Muscle layer of duodenum (tissue), 2 donors: Measurements from ENCODE around the gene ELF4.

Source experiments
- H3K27ac ChIP-seq: one replicate; pipeline ENCODE4 v1.7.0; 2013; ENCODE audit warnings: mild to moderate bottlenecking, low read length
- H3K27me3 ChIP-seq: one replicate; pipeline ENCODE4 v1.7.0; 2013; ENCODE audit warnings: low read depth, mild to moderate bottlenecking, control low read depth, low read length
- H3K36me3 ChIP-seq, 2 donors: one replicate each; pipeline ENCODE4 v1.7.0; 2013; ENCODE audit warnings: low read length in 2 of 2, control low read depth in 1 of 2, mild to moderate bottlenecking in 1 of 2; ENCODE audit not compliant: insufficient read depth in 2 of 2, control insufficient read depth in 1 of 2
- H3K4me1 ChIP-seq, 2 donors: one replicate each; pipeline ENCODE4 v1.7.0; 2013; ENCODE audit warnings: low read length in 2 of 2, mild to moderate bottlenecking in 2 of 2, control low read depth in 1 of 2, moderate library complexity in 1 of 2; ENCODE audit not compliant: insufficient read depth in 2 of 2, control insufficient read depth in 1 of 2
- H3K4me3 ChIP-seq, 2 donors: one replicate each; pipeline ENCODE4 v1.7.0; 2013; ENCODE audit warnings: low read length in 2 of 2, low read depth in 1 of 2, mild to moderate bottlenecking in 1 of 2
- H3K9me3 ChIP-seq, 2 donors: one replicate each; pipeline ENCODE4 v1.7.0; 2013; ENCODE audit warnings: low read length in 2 of 2, control low read depth in 1 of 2, mild to moderate bottlenecking in 1 of 2; ENCODE audit not compliant: control insufficient read depth in 1 of 2
- donor health status: healthy.

ELF4 gene

DNA sequence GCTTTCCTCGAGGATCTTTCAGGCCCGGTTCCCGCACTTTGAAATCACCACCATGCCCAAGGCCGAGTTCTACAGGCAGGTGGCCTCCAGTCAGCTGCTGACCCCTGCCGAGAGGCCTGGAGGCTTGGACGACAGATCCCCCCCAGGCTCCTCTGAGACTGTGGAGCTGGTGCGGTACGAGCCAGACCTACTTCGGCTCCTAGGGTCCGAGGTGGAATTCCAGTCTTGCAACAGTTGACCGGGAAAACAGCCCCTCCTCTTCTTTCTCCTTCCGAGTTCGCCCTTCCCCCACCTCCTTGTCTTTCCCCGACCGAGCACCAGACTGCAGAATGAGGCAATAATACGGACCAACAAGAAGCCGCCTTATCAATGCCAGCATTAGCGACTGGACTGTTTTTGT lies 54.4 kb downstream of the ELF4 start:
- H3K27ac ChIP-seq, result no peak overlapping the region
- peaks cover 0 to 18% of the 10 kb centered on the region in 2 donors for H3K4me1 ChIP-seq

DNA sequence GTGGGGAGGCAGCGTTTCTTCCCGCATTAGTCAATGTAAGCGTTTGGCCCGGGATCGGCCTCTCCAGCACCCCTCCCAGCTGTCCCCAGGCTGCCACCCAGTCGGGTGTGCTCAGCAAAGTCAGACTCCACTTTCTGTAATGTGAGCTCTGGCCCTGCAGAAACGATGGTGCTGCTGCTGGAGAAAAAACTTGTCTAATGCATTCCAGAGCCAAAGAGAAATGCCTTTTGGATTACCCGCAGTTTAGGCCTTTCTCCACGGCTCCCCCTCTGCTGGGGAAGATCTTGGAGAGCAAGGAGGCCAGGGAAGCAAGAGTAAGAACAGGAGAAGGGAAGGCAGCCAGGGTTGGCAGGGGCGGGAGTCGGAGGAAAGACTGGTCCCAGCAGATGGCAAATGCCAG lies 55.2 kb downstream of the ELF4 start:
- Histone ChIP-seq H3K27me3 (no peaks in the 10 kb centered on the region), H3K27ac (no peak overlapping the region), H3K4me1 (peaks cover 0 to 16% of the 10 kb centered on the region in 2 donors), H3K36me3 (peaks cover 17 to 18% of the 10 kb centered on the region in 2 donors), H3K9me3 (no peaks in the 10 kb centered on the region), H3K4me3 (no peak overlapping the region)

More for the DNA sequence above, 54.4 kb downstream of the ELF4 start:
- H3K9me3 ChIP-seq, result no peaks in the 10 kb centered on the region
- H3K36me3 ChIP-seq, result peaks cover 17% of the 10 kb centered on the region in 2 donors
- H3K27me3 ChIP-seq, result no peaks in the 10 kb centered on the region
- no peak overlapping the region for H3K4me3 ChIP-seq

DNA sequence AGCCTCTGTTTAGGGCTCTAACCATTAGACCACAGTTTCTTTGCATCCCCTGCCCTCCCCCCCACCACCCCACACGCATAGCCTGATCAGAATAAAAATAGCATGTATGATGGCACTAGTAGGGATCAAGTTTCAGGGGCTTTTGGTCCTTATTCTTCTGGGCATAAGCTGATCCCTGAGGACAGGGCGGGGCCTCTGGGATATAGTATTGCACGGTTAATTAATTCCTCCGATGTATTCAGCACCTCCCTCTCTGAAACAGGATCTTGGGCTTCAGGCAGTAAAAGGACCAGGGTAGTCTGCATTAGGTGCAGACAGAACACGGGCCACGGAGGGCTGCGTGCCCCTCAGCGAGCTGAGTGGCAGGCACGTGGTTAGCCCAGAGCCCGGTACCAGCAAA lies 57.1 kb downstream of the ELF4 start:
- Histone ChIP-seq H3K36me3 (peaks cover 18 to 20% of the 10 kb centered on the region in 2 donors), H3K27ac (no peak overlapping the region), H3K27me3 (no peaks in the 10 kb centered on the region), H3K4me3 (no peak overlapping the region), H3K4me1 (peaks cover 0 to 11% of the 10 kb centered on the region in 2 donors), H3K9me3 (no peaks in the 10 kb centered on the region)

DNA sequence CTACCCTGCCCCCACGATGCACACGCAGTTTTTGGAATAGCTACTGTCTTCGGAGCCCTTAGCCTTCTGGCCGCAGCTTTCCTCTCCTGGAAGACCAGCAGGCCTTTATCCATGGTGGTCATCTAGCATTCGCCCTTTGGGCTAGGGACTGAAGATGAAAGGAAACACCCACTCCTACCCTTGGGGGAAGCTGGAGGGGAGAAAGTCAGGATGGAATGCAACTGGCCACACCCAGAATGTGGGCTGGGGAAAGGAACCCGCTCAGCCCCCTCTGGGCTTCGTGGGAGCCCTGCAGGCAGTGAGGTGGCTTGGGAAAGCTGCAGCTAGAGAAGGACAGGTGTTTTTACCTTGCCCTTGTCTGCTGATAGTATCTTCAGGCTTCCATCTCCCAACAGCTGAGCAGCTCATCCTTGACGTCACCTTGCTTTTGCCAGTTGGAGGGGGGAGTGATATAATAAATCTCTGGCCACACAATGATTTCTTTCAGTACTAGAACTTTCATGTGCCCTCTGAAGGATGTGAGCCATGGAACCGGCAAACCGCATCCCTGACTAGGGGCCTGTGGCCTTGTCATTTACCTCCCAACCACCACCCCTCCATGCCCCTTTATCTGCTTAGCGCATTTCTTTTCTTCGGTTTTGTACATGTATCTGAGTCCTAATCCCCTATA lies 59.0 kb downstream of the ELF4 start:
- H3K36me3 ChIP-seq, result peaks cover 22 to 28% of the 10 kb centered on the region in 2 donors
- H3K4me1 ChIP-seq, result peaks cover 0 to 11% of the 10 kb centered on the region in 2 donors
- no peaks in the 10 kb centered on the region for H3K9me3 ChIP-seq

DNA sequence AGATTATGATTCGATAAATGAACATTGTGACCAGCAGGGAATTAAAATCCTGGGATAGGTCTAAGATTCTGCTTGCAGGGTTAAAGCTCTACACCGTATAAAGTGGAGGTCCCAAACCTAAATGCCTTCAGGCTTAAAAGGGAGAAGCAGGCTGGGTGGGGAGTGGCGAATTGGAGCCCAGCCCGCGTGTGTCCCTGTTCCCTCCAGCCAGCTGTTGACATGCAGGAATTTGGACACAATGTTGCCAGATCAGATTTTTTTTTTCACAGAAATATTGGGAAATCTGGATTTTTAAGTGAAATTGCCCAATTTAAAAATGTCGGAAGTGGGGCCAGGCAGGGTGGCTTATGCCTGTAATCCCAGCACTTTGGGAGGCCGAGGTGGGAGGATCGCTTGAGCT lies 60.5 kb downstream of the ELF4 start:
- no peaks in the 10 kb centered on the region for H3K27me3 ChIP-seq
- peaks cover 25 to 39% of the 10 kb centered on the region in 2 donors for H3K36me3 ChIP-seq
- H3K4me1 ChIP-seq, result peaks cover 0 to 6% of the 10 kb centered on the region in 2 donors
- no peak overlapping the region for H3K4me3 ChIP-seq
- H3K27ac ChIP-seq, result no peak overlapping the region
- H3K9me3 ChIP-seq, result no peaks in the 10 kb centered on the region

More for the DNA sequence above, 59.0 kb downstream of the ELF4 start:
- Histone ChIP-seq H3K27me3 (no peaks in the 10 kb centered on the region), H3K27ac (no peak overlapping the region), H3K4me3 (no peak overlapping the region)

DNA sequence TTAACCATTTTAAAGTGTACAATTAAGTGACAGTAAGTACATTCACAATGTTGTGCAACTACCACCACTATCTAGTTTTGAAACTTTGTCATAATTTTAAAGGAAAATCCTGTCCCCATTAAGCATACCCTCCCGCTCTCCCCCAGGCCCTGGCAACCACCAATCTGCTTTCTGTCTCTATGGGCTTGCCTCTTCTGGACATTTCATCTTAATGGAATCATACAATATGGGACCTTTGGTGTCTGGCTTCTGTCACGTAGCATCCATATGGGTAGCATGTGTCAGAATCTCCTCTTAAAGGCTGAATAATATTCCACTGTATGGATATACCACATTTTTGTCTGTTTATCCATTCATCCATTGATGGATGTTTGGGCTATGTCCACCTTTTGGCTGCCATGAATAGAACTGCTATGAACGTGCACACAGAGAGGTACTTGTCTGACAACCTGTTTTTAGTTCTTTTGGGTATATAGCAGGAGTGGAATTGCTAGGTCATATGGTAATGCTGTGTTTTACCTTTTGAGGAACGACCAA lies 61.5 kb downstream of the ELF4 start:
- Histone ChIP-seq H3K27me3 (no peaks in the 10 kb centered on the region), H3K4me1 (no peaks in the 10 kb centered on the region), H3K4me3 (no peak overlapping the region), H3K36me3 (peaks cover 25 to 41% of the 10 kb centered on the region in 2 donors), H3K9me3 (no peaks in the 10 kb centered on the region), H3K27ac (no peak overlapping the region)

DNA sequence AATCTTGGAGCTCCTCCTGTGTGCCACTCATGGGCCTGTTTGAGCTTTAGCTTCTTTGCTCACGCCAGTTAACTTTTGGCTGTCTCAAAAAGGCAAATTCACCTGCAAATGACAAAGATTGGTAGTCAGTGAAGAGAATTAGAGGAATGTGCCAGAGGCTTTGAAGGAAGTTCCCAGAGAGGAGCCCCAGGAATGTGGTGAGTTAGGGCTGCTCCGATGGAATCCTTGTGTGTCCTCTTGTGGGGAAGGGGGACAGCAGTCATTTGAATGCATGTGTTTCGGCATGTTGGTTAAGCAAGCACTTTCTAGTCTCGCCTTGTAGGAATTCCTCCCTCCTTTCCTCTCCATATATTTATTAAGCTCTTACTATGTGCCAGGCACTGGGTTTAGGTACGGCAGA lies 62.9 kb downstream of the ELF4 start:
- Histone ChIP-seq H3K4me1 (no peaks in the 10 kb centered on the region), H3K9me3 (no peaks in the 10 kb centered on the region), H3K27ac (no peak overlapping the region), H3K27me3 (no peaks in the 10 kb centered on the region), H3K4me3 (no peak overlapping the region), H3K36me3 (peaks cover 19 to 37% of the 10 kb centered on the region in 2 donors)

DNA sequence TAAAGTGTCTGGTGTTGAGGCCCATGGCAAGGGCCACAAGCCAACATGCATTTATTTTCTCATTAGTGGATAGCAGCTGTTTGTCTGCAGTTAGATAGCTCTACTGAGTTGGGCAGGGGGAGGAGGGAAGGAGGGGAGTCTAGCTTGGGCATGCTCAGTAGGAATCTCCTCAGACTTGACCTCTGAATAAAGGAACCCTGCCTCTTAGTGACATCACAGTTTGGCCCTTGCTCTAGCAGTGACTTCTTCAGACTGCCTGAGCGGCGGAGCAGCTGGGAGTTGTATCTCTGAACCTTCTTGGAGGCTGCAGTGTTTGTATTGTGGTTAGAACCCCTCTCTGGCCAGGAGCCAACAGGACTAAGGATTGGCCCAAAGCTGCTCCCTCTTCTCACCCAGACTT lies 70.5 kb downstream of the ELF4 start:
- Histone ChIP-seq H3K36me3 (peaks cover 17 to 42% of the 10 kb centered on the region in 2 donors), H3K4me3 (no peak overlapping the region)

DNA sequence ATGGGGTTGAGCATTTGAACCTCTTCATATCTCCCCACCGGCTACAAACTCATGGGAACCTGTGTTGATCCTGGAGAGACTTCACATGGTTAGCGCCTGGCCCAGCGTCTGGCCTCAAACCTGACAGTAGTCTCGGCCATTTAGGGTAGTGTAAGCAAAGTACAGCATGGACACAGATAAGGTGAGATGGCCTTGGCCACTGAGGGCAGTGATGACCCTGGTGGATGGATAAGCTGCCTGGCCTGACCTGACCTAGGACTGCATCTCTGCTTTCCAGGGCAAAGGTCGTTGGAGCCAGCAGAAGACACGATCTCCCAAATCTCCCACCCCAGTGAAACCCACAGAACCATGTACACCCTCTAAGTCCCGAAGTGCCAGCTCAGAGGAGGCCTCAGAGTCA lies 76.1 kb downstream of the ELF4 start:
- H3K9me3 ChIP-seq, result no peaks in the 10 kb centered on the region
- H3K4me1 ChIP-seq, result peaks cover 0 to 7% of the 10 kb centered on the region in 2 donors
- no peaks in the 10 kb centered on the region for H3K27me3 ChIP-seq
- H3K4me3 ChIP-seq, result no peak overlapping the region
- H3K27ac ChIP-seq, result no peak overlapping the region
- peaks cover 23 to 47% of the 10 kb centered on the region in 2 donors for H3K36me3 ChIP-seq

More for the DNA sequence above, 70.5 kb downstream of the ELF4 start:
- Histone ChIP-seq H3K9me3 (no peaks in the 10 kb centered on the region), H3K27ac (no peak overlapping the region), H3K27me3 (no peaks in the 10 kb centered on the region), H3K4me1 (peaks cover 0 to 4% of the 10 kb centered on the region in 2 donors)

DNA sequence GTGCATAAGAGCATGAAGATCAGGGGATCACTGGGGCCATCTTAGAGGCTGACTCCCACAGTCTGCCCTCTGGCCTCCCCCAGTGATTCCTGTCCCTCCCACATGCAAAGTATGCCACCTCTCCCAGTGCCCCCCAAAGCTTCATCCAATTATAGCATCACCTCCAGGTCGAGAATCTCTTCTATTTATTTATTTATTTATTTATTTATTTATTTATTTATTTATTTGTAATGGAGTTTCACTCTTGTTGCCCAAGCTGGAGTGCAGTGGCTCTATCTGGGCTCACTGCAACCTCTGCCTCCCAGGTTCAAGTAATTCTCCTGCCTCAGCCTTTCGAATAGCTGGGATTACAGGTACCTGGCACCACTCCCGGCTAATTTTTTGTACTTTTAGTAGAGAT lies 77.7 kb downstream of the ELF4 start:
- Histone ChIP-seq H3K36me3 (peaks cover 21 to 42% of the 10 kb centered on the region in 2 donors), H3K4me3 (no peak overlapping the region), H3K4me1 (peaks cover 0 to 7% of the 10 kb centered on the region in 2 donors), H3K27ac (no peak overlapping the region), H3K9me3 (no peaks in the 10 kb centered on the region), H3K27me3 (no peaks in the 10 kb centered on the region)

DNA sequence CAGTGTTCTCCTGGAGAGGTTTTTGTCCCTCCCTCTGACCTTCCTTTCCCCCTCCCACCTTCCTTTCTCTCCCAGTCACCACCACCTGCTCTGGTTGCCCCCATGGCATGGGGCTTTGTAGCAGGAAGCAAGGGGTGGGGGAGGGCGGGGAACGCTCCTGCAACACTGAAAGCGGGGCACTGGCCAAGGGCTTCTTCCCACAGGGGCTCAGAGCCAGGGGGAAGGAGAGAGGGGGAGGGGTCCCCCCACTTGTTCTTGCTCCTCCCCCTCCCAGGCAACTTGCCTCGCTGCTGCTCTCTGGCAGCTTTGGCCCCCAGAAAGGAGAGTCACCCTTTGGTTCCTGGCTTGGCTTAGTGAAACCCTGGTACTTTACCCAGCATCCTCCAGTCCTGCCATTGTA lies 79.5 kb downstream of the ELF4 start:
- H3K4me1 ChIP-seq, result peaks cover 0 to 7% of the 10 kb centered on the region in 2 donors
- no peaks in the 10 kb centered on the region for H3K9me3 ChIP-seq
- peaks cover 29 to 55% of the 10 kb centered on the region in 2 donors for H3K36me3 ChIP-seq
- no peak overlapping the region for H3K4me3 ChIP-seq
- no peaks in the 10 kb centered on the region for H3K27me3 ChIP-seq
- no peak overlapping the region for H3K27ac ChIP-seq
